C4-2B (cell line): ENCODE measurements around the gene HRAS.

Experiments used
- ZFX ChIP-seq: fragments of 450-650 bp; IDR thresholded peaks from 2 replicates; pipeline ENCODE4 v1.6.1; 2017
- TF ChIP-seq, protein P1 (sequence below): fragments of 450-650 bp; conservative IDR thresholded peaks from 2 replicates; pipeline ENCODE4 v1.5.1; 2017; ENCODE audit warnings: mild to moderate bottlenecking

DNA sequence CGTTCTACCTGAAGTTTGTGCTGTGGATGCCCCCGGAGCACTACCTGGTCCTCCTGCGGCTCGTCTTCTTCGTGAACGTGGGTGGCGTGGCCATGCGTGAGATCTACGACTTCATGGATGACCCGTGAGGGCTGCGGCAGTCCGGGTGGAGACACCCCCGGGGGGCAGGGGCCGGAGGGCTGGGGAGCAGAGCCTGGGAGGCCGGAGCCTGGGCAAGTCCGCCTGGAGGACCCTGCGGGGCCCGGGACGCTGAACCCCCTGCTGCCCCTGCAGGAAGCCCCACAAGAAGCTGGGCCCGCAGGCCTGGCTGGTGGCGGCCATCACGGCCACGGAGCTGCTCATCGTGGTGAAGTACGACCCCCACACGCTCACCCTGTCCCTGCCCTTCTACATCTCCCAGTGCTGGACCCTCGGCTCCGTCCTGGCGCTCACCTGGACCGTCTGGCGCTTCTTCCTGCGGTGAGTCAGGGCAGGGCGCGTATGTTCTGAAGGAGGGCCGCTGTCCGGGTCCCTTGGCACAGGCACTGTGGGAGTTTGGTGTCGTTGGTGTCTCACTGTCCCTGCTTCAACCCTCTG is 45.7 kb downstream of the HRAS start:
- TF ChIP-seq, protein P1, sequence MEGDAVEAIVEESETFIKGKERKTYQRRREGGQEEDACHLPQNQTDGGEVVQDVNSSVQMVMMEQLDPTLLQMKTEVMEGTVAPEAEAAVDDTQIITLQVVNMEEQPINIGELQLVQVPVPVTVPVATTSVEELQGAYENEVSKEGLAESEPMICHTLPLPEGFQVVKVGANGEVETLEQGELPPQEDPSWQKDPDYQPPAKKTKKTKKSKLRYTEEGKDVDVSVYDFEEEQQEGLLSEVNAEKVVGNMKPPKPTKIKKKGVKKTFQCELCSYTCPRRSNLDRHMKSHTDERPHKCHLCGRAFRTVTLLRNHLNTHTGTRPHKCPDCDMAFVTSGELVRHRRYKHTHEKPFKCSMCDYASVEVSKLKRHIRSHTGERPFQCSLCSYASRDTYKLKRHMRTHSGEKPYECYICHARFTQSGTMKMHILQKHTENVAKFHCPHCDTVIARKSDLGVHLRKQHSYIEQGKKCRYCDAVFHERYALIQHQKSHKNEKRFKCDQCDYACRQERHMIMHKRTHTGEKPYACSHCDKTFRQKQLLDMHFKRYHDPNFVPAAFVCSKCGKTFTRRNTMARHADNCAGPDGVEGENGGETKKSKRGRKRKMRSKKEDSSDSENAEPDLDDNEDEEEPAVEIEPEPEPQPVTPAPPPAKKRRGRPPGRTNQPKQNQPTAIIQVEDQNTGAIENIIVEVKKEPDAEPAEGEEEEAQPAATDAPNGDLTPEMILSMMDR = no peak
- no peak for TF ChIP-seq ZFX
